GM18505 (cell line): Measurements from ENCODE around the gene PRDX2.

Source experiments
- ATAC-seq: cut with Tn5 transposase; IDR thresholded peaks from one replicate; pipeline ENCODE4 v1.9.1; 2021; ENCODE audit not compliant: unreplicated experiment
- POLR2A ChIP-seq: IDR thresholded peaks from 4 replicates; pipeline ENCODE4 v1.6.1; 2011; ENCODE audit warnings: borderline replicate concordance; ENCODE audit not compliant: insufficient read depth, insufficient read length; ENCODE audit errors: extremely low read depth

Gene PRDX2

DNA sequence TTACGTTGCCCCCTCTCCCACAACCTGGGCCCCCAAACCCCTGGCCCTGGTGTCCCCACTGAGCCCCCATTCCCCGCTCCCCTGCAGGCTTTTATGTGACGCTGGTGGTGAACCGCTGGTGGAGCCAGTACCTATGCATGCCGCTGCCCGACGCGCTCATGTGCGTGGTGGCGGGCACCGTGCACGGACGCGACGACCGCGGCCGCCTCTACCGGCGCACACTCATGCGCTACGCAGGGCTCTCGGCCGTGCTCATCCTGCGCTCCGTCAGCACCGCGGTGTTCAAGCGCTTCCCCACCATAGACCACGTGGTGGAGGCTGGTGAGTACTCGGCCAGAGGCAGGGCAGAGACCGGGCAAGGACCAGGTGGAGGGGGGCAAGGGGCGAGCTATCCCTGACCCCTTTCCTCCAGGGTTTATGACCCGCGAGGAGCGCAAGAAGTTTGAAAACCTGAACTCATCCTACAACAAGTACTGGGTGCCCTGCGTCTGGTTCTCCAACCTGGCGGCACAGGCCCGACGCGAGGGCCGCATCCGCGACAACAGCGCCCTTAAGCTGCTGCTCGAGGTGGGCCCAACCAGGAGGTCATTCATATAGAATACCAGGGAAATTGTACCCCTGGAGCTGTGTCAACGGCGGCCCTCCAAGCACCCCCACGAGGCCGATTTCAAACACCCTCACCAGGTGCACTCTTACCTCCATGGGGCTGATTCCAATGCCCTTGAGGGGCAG lies 47.0 kb downstream of the PRDX2 start:
- no peak for TF ChIP-seq POLR2A
- ATAC-seq = no peak

GRCh38 chr19:12752056-12752781 lies 49.4 kb downstream of the PRDX2 start:
- no peak for ATAC-seq
- TF ChIP-seq POLR2A = no peak

DNA sequence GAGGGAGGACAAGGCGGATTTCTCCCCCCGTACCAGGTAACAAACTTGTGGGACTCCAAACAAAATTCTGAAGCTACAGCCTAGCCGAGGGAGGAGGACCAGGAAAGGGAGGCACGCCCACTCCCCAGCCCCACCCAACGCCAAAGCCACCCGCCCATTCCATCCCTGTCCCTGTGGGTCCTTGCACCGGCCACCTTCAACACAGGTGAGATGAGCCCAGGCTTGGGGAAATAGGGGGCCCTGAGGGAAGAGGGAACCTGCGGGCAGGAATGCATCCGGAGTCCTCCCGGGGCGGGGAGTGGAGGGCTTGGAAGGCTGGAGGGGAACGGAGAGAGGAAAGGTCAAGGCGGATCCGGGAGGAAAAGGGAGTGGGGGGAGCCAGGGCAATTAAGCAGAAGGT lies 50.0 kb downstream of the PRDX2 start, which contains the start of gene BEST2:
TSS of gene BEST2 (plus strand) at position 157 of the 400 bp plus-strand sequence. CDS start 802 bp downstream, outside the sequence.
- ATAC-seq = no peak
- no peak for TF ChIP-seq POLR2A

GRCh38 chr19:12750851-12751250 lies 50.7 kb downstream of the PRDX2 start:
- TF ChIP-seq POLR2A = no peak
- no peak for ATAC-seq

DNA sequence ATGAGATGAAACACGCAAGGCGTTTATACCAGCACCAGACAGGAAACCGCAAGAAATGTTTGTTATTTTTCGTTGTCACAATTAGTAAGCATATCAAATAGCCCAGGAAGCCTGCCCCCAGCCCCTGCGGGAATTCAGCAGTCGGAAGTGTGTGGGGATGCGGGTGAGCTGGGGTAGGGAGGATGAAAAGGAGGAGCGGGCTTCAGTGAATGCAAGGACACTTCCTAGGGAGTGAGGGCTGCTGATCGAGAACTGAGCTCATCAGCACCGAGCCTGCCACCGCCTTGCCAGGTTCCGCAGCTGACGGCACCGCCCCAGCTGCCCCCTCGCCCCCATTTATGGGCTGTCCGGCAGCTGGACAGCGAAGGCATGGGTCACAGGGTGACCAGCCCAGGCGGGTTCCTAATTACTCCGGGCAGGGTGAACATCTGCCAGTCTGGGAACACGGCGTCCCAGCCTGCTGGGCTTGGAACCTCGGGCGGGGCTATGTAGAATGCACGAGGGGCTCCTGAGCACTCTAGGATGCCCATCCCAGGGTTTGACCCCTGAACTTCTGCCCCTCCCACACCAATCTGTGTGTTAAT lies 51.6 kb downstream of the PRDX2 start:
- no peak for TF ChIP-seq POLR2A
- no peak for ATAC-seq

DNA sequence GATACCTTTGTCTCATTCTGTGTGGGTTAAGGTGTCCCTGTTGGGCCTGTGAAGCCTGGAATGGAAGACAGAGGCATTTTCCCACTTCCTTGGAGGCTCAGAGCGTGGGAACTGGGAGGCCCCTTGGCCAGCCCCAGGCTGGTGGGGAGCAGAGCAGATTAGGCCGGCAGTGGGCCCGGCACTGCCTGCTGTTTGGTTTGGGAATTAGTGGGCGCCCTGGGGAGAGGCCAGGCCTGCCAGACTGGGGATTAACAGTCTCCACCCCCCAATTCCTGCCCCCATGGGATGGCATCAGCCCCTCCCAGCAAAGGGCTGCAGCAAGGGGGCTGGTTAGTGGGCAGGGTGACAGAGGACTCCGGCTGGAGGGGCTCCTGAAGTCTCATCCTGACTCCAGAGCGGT lies 53.1 kb downstream of the PRDX2 start:
- TF ChIP-seq POLR2A = no peak
- no peak for ATAC-seq
